BJ (cell line): ENCODE measurements around the gene S100A6. TPM values are rescaled to one million over a fixed set of nuclear protein-coding genes. Genes with fewer than 3 reads are reported as not detected.

ENCODE experiments used
- CTCF ChIA-PET: fragments of 350-600 bp; formaldehyde crosslinking; extraction: SDS; loops from one replicate; lab custom pipeline; 2021; ENCODE audit warnings: antibody characterized with exemption, inconsistent platforms; lab: Yijun Ruan, JAX
- POLR2A ChIA-PET: fragments of 300-600 bp; sonication (Branson Sonifier 250); formaldehyde crosslinking; extraction: SDS; loops from one replicate; lab custom pipeline; 2021; ENCODE audit warnings: antibody characterized with exemption; lab: Charles Lee
- DNase-seq: peaks from one replicate; pipeline ENCODE4 v3.0.0-alpha.2; 2011; ENCODE audit warnings: low read depth
- H3K27me3 ChIP-seq: 2 replicates; pipeline ENCODE4 v1.6.0; 2011; ENCODE audit warnings: low read length; ENCODE audit not compliant: control insufficient read depth, insufficient read depth
- H3K36me3 ChIP-seq: 2 replicates; pipeline ENCODE4 v1.5.1; 2011; ENCODE audit warnings: low read length; ENCODE audit not compliant: control insufficient read depth, insufficient read depth
- H3K4me3 ChIP-seq: 2 replicates; pipeline ENCODE4 v1.5.1; 2011; ENCODE audit warnings: low read depth, mild to moderate bottlenecking, control low read depth, low read length
- polyA plus RNA-seq: library from polyadenylated mRNA; depleted of rRNA; stranded (reverse); fragments of >200 nt; gene quantifications from 2 replicates; pipeline ENCODE4 v1.2.3, GENCODE V29; 2011
- TF ChIP-seq, protein P1 (sequence below): IDR thresholded peaks from 2 replicates; pipeline ENCODE4 v1.5.1; 2011; ENCODE audit warnings: low read depth, mild to moderate bottlenecking, control low read depth, inconsistent platforms, low read length, moderate library complexity; ENCODE audit not compliant: insufficient read depth

The S100A6 gene
- polyA plus RNA-seq, 1 experiment = 1,308 TPM

DNA sequence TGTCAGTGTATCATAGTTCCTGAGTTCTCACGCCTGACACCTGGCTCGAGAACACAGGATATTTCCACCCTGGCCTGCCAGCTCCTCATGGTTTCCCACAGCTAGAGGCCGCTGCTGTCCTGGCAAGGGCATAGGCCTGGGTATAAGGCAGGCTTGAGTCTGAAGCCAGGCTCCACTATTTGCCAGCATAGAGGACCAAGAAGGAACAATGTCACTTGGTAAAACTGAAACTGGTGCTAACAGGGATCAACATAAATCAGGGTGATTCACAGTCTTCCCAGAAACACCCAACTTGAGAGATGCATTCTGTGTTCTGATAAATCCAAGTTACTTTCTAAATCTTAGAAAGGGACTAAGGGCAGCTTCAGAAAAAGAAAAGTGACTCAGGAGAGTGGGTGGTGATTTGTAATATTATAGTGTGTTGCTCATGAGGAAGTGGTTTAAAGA, 36.8 kb upstream of the S100A6 start:
- ChIA-PET POLR2A (no interaction called here), CTCF (interaction anchor here (0.6 to 6.5 kb wide), 32 partner anchors 9 to 895 kb away, joined by 3 to 223 read pairs (median 6); partner anchors contain the start of genes CHTOP, S100A1, S100A13 and S100A14)
- Histone ChIP-seq H3K4me3 (no peak overlapping the region), H3K36me3 (no peaks in the 10 kb centered on the region), H3K27me3 (no peaks in the 10 kb centered on the region)
- no peak for DNase-seq
- TF ChIP-seq, protein P1, sequence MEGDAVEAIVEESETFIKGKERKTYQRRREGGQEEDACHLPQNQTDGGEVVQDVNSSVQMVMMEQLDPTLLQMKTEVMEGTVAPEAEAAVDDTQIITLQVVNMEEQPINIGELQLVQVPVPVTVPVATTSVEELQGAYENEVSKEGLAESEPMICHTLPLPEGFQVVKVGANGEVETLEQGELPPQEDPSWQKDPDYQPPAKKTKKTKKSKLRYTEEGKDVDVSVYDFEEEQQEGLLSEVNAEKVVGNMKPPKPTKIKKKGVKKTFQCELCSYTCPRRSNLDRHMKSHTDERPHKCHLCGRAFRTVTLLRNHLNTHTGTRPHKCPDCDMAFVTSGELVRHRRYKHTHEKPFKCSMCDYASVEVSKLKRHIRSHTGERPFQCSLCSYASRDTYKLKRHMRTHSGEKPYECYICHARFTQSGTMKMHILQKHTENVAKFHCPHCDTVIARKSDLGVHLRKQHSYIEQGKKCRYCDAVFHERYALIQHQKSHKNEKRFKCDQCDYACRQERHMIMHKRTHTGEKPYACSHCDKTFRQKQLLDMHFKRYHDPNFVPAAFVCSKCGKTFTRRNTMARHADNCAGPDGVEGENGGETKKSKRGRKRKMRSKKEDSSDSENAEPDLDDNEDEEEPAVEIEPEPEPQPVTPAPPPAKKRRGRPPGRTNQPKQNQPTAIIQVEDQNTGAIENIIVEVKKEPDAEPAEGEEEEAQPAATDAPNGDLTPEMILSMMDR = peak; percentile 94

GRCh38 chr1:153571706-153572105, 35.9 kb upstream of the S100A6 start:
- TF ChIP-seq, protein P1 = no peak
- Histone ChIP-seq H3K4me3 (no peak overlapping the region), H3K36me3 (no peaks in the 10 kb centered on the region), H3K27me3 (no peaks in the 10 kb centered on the region)
- no peak for DNase-seq
- ChIA-PET CTCF (interaction anchor here (0.8 to 6.5 kb wide), 26 partner anchors 10 to 451 kb away, joined by 3 to 223 read pairs (median 7); partner anchors contain the start of genes CHTOP, S100A1, S100A13 and S100A14), POLR2A (no interaction called here)

DNA sequence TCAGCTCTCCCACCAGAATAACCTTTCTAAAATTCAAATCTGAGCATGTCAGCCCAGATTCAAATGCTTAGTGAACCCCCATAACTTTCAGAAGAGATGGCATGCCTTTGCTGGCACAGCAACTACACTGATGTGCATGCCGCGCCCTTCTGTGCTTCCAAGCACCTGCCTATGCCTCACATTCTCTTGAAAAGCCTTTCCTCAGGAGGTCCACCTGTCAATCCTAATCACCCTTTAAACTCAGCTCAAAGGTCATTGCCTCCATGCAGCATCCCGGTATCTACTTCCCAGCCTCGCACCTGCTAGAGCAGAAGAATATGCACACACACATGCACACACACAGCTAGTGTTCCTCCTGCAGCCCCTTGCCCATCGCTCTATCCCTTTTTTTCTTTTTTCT, 35.1 kb upstream of the S100A6 start:
- ChIA-PET CTCF (interaction anchor here (1.0 to 6.5 kb wide), 11 partner anchors 11 to 218 kb away, joined by 3 to 223 read pairs (median 7); partner anchors contain the start of genes S100A13, S100A14, S100A16 and S100A6), POLR2A (no interaction called here)
- TF ChIP-seq, protein P1 = no peak
- Histone ChIP-seq H3K27me3 (no peaks in the 10 kb centered on the region), H3K36me3 (no peaks in the 10 kb centered on the region), H3K4me3 (no peak overlapping the region)
- no peak for DNase-seq

- TF ChIP-seq, protein P1 = no peak
- ChIA-PET POLR2A (no interaction called here), CTCF (interaction anchor here (1.0 to 6.5 kb wide), 15 partner anchors 8 to 217 kb away, joined by 3 to 223 read pairs (median 6); partner anchors contain the start of genes S100A13, S100A14, S100A16 and S100A3)
- no peaks in the 10 kb centered on the region for H3K27me3 ChIP-seq
- H3K4me3 ChIP-seq = no peak overlapping the region
- no peaks in the 10 kb centered on the region for H3K36me3 ChIP-seq
- DNase-seq = no peak
Measured at GRCh38 chr1:153569465-153569864, 33.7 kb upstream of the S100A6 start.

DNA sequence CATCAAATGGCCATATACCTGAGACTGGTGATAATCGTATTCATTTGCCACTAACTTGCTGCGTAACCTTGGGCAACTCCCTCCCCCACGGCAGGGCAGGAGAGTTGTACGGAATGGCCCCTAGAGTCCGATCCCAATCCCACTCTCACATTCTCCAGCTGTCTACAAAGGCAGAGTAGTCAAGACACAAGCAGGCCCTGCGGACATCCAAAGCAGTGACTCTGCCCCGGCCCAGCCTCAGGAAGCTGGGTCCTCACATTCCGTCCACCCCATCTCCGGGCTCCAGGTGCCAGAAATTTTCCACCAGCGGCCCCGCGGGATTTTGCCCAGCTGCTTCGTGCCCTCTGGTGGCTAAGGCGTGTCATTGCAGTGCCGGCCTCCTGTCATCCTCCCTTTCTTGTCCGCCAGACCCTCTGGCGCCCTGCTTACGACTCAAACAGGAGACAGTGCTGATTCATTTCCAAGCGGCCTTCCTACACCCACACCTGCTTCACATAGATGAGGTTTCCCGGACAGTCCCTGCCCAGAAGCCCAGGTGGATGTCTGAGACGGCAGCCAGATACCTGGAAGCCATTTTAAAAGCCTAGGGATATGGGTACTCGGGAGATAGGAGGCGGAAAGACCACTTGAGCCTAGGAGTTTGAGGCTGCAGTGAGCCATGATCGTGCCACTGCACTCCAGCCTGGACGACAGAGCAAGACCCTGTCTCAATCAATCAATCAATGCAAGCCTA, 32.7 kb upstream of the S100A6 start:
- TF ChIP-seq, protein P1 = peak; percentile 98
- Histone ChIP-seq H3K4me3 (no peak overlapping the region), H3K27me3 (no peaks in the 10 kb centered on the region), H3K36me3 (no peaks in the 10 kb centered on the region)
- ChIA-PET POLR2A (interaction anchor here (0.6 to 1.3 kb wide), 4 partner anchors 24 to 59 kb away, joined by 3 to 9 read pairs (median 4); partner anchors contain the start of gene S100A13), CTCF (interaction anchor here (0.6 to 6.5 kb wide), 25 partner anchors 9 to 421 kb away, joined by 3 to 223 read pairs (median 3); partner anchors contain the start of genes S100A13, S100A14, S100A16 and S100A3)
- no peak for DNase-seq
